Stomach (tissue), 9 donors: Measurements from ENCODE around the gene FMN1. TPM values are rescaled to one million over a fixed set of nuclear protein-coding genes. Genes with fewer than 3 reads are reported as not detected.

Experiments
- DNase-seq, 2 donors: peaks; one replicate each; pipeline versions ENCODE4 v3.0.0 to v3.0.0-alpha.2; 2013 to 2019
- H3K27ac ChIP-seq, 5 donors: fragments of 200-600 bp in 4 of 5; sonication (generic) in 4 of 5; one replicate each; pipeline ENCODE4 v1.5.1; 2013 to 2019; ENCODE audit warnings: mild to moderate bottlenecking in 1 of 5, moderate library complexity in 1 of 5
- H3K27me3 ChIP-seq, 3 donors: fragments of 200-600 bp; sonication (generic); one replicate each; pipeline ENCODE4 v1.5.1; 2017 to 2019; ENCODE audit warnings: mixed run types in 1 of 3
- H3K36me3 ChIP-seq, 4 donors: fragments of 200-600 bp; sonication (generic); 1 replicate in 3 of 4; 2 replicates in 1 of 4; pipeline ENCODE4 v1.5.1; 2016 to 2019
- H3K4me1 ChIP-seq, 4 donors: fragments of 200-600 bp; sonication (generic); one replicate each; pipeline ENCODE4 v1.5.1; 2016 to 2019
- H3K4me3 ChIP-seq, 4 donors: fragments of 200-600 bp; sonication (generic) in 3 of 4; one replicate each; pipeline ENCODE4 v1.5.1; 2016 to 2019; ENCODE audit warnings: mild to moderate bottlenecking in 1 of 4
- H3K9me3 ChIP-seq, 4 donors: fragments of 200-600 bp; sonication (generic); one replicate each; pipeline ENCODE4 v1.5.1; 2016 to 2019
- EP300 ChIP-seq: sonication (generic); formaldehyde crosslinking; IDR thresholded peaks from one replicate; pipeline ENCODE4 v1.6.1; 2017; ENCODE audit warnings: antibody characterized with exemption
- POLR2A ChIP-seq, 4 donors: fragments of 450-650 bp; IDR thresholded peaks; one replicate each; pipeline ENCODE4 v1.6.1; 2016; ENCODE audit warnings: antibody characterized with exemption in 4 of 4, control low read depth in 2 of 4, mild to moderate bottlenecking in 1 of 4, moderate library complexity in 1 of 4
- POLR2AphosphoS5 ChIP-seq, 3 donors: sonication (generic); formaldehyde crosslinking; IDR thresholded peaks; one replicate each; pipeline ENCODE4 v1.6.1; 2016; ENCODE audit warnings: antibody characterized with exemption in 3 of 3
- WGBS, 5 donors: extraction: QIAGEN DNeasy Blood & Tissue Kit in 3 of 5; methylation state at CpG; one replicate each; pipeline versions ENCODE4 v1.1.5 to v1.1.7; 2013 to 2018; 5-methylcytosine and 5-hydroxymethylcytosine counted together
- intact Hi-C: fragments of 100-400 bp; cut with DNase I; formaldehyde crosslinking; loops from one replicate; pipeline ENCODE4 v1.15.1; 2023; ENCODE audit warnings: low total_unique reads
- polyA plus RNA-seq, 3 donors: library from polyadenylated mRNA; stranded (reverse); fragments of 200-250 nt; gene quantifications; one replicate each; pipeline ENCODE4 v1.2.3, GENCODE V29; 2013
- total RNA-seq, 5 donors: library from RNA; depleted of rRNA; stranded (reverse); fragments of >200 nt; gene quantifications; one replicate each; pipeline versions ENCODE4 v1.1.0 to v1.2.3, GENCODE V29; 2014 to 2016
- TF ChIP-seq, protein P1 (sequence below), 7 experiments: fragments of 450-650 bp in 4 of 7; fragments of 200-600 bp in 3 of 7; sonication (generic) in 3 of 7; IDR thresholded peaks; one replicate each; pipeline ENCODE4 v1.5.1; 2016 to 2019; ENCODE audit warnings: antibody characterized with exemption in 7 of 7, control low read depth in 2 of 7, mild to moderate bottlenecking in 1 of 7
- donor health status: healthy with polysubstance abuse.
- donor health status: Bipolar disorder and iron deficiency.
- donor health status: healthy.

Gene FMN1
- total and polyA plus RNA-seq, 8 donors = 0.40 to 58.0 (median 22.9) TPM

DNA sequence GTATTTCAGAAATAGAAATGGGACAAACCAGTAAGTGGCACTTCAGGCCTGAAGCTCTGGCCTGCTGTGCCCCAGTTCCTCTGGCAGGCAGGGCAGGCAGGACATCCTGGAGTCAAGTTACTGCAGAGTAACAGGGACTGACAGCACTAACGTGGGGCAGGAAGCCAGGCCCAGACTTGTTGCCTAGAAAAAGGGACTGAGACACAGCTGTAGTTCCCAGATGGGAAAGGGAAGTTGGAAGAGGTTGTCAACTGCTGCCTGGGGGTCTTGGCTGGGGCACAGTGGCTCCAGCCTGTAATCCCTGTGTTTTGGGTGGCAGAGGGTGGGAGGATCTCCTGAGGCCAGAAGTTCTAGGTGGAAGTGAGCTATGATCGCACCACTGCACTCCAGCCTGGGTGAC lies 171.9 kb downstream of the FMN1 start:
- no peak overlapping the region for H3K4me3 ChIP-seq
- H3K4me1 ChIP-seq = peaks cover 9 to 30% (median 15%) of the 10 kb centered on the region in 4 donors
- intact Hi-C loops = no loop called here
- H3K27ac ChIP-seq = peak overlapping the region in 4 of 5 donors; percentile 22 to 46 (median 36)
- 42 to 53% (median 48%) methylated on average over 2 of the region's 2 CpGs for WGBS, 5 donors
- no peak for TF ChIP-seq POLR2AphosphoS5 (IDR thresholded peaks at IDR 0.05)
- TF ChIP-seq, protein P1, sequence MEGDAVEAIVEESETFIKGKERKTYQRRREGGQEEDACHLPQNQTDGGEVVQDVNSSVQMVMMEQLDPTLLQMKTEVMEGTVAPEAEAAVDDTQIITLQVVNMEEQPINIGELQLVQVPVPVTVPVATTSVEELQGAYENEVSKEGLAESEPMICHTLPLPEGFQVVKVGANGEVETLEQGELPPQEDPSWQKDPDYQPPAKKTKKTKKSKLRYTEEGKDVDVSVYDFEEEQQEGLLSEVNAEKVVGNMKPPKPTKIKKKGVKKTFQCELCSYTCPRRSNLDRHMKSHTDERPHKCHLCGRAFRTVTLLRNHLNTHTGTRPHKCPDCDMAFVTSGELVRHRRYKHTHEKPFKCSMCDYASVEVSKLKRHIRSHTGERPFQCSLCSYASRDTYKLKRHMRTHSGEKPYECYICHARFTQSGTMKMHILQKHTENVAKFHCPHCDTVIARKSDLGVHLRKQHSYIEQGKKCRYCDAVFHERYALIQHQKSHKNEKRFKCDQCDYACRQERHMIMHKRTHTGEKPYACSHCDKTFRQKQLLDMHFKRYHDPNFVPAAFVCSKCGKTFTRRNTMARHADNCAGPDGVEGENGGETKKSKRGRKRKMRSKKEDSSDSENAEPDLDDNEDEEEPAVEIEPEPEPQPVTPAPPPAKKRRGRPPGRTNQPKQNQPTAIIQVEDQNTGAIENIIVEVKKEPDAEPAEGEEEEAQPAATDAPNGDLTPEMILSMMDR (IDR thresholded peaks at IDR 0.05) = no peak
- no peak for TF ChIP-seq POLR2A (IDR thresholded peaks at IDR 0.05)
- TF ChIP-seq EP300 = no peak
- no peaks in the 10 kb centered on the region for H3K27me3 ChIP-seq
- H3K9me3 ChIP-seq = no peaks in the 10 kb centered on the region
- peak; percentile 67 to 73 for DNase-seq
- H3K36me3 ChIP-seq = peaks cover 0 to 7% (median 0%) of the 10 kb centered on the region in 4 donors

DNA sequence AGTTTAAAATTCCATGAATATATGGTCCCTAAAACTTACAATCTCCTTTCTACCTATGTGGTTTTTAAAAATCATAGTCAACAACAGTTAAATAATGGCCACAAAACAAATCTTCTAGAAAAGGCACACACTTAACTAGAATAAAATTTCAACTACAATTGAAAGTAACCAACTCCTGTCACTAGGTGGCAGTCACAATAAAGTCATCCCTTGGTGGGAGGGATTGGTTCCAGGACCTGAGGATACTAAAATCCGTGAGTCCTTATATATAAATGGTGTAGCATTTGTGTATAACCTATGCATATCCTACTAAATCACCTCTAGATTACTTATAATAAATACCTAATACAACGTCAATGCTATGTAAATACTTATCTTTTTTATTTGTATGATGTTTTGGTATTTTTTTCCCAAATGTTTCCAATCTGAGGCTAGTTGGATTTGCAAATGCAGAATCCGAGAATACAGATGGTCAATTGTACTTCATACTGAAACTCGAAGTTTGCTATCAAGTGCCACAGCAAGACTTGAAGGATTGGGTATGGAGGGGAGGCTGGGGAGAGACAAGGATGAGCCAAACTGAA lies 172.6 kb downstream of the FMN1 start:
- no peaks in the 10 kb centered on the region for H3K27me3 ChIP-seq
- no peaks in the 10 kb centered on the region for H3K9me3 ChIP-seq
- WGBS, 5 donors = 16 to 32% (median 21%) methylated on average over 4 of the region's 4 CpGs
- H3K4me1 ChIP-seq = peaks cover 2 to 24% (median 11%) of the 10 kb centered on the region in 4 donors
- H3K4me3 ChIP-seq = no peak overlapping the region
- H3K36me3 ChIP-seq = peaks cover 0 to 7% (median 0%) of the 10 kb centered on the region in 4 donors
- H3K27ac ChIP-seq = peak overlapping the region in 3 of 5 donors; percentile 22 to 43 (median 28)
- intact Hi-C loops = no loop called here
- TF ChIP-seq, protein P1 (IDR thresholded peaks at IDR 0.05) = peak in 5 of 7 experiments; percentile 32 to 67 (median 57)
- no peak for TF ChIP-seq POLR2AphosphoS5 (IDR thresholded peaks at IDR 0.05)
- DNase-seq = peak in 1 of 2 donors; percentile 80

DNA sequence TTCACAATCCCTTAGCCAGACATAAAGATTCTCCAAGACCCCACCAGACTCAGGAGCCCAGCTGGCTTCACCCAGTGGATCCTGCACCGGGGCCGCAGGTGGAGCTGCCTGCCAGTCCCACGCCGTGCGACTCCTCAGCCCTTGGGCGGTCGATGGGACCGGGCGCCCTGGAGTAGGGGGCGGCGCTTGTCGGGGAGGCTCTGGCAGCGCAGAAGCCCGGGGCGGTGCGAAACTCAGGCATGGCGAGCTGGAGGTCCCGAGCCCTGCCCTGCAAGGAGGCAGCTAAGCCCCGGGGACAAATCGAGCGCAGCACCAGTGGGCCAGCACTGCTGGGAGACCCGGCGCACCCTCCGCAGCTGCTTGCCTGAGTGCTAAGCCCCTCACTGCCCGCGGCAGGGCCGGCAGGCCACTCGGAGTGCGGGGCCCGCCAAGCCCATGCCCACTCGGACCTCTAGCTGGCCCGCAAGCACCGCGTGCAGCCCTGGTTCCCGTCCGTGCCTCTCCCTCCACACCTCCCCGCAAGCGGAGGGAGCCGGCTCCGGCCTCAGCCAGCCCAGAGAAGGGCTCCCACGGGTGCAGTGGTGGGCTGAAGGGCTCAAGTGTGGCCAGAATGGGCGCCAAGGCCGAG lies 175.0 kb downstream of the FMN1 start:
- Histone ChIP-seq H3K27me3 (no peaks in the 10 kb centered on the region), H3K36me3 (peaks cover 0 to 7% (median 0%) of the 10 kb centered on the region in 4 donors), H3K27ac (no peak overlapping the region), H3K4me1 (peaks cover 0 to 20% (median 10%) of the 10 kb centered on the region in 4 donors), H3K4me3 (no peak overlapping the region), H3K9me3 (no peaks in the 10 kb centered on the region)
- no peak for DNase-seq
- intact Hi-C loops = no loop called here
- TF ChIP-seq, protein P1 (IDR thresholded peaks at IDR 0.05) = no peak
- TF ChIP-seq POLR2A (IDR thresholded peaks at IDR 0.05) (no peak), POLR2AphosphoS5 (IDR thresholded peaks at IDR 0.05) (no peak), EP300 (no peak)
- WGBS, 5 donors = 93 to 99% (median 95%) methylated on average over 33 to 43 of the region's 43 CpGs

DNA sequence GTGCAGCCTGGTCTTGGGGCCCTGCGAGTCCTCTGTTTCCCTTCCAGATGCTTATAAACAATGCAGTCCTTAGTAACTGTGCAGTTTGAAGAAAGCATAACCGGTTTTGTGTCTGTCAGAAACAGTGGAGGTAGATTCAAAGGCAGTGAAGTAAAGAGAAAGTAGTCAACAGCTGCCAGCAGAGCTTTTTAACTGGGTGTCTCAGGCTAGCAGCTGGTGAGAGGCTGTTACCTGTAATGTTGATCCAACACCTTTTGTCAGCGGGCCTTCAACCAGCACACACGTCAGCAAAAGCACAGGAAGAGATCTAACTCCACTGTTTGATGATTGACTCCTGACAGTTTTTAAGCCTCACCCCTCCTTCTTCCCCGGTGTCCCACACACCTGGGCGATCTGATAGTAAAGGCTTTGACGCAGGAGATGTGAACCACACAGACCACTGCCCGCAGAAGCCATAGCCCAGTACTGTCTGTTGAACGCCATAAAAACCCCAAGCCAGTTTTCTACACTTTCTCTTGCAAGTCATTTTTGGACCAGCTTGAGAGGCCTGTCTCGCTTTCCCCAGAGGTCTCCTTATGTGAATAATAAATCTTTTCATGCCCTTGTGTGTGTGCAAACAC lies 178.0 kb downstream of the FMN1 start:
- intact Hi-C loops = no loop called here
- Histone ChIP-seq H3K9me3 (no peaks in the 10 kb centered on the region), H3K4me1 (peaks cover 0 to 8% (median 0%) of the 10 kb centered on the region in 4 donors), H3K27me3 (no peaks in the 10 kb centered on the region), H3K27ac (peak overlapping the region in 1 of 5 donors; percentile 7), H3K36me3 (peaks cover 0 to 7% (median 0%) of the 10 kb centered on the region in 4 donors), H3K4me3 (no peak overlapping the region)
- TF ChIP-seq EP300 (no peak), POLR2AphosphoS5 (IDR thresholded peaks at IDR 0.05) (no peak), POLR2A (IDR thresholded peaks at IDR 0.05) (no peak)
- TF ChIP-seq, protein P1 (IDR thresholded peaks at IDR 0.05) = no peak
- WGBS, 5 donors = 71 to 85% (median 77%) methylated on average over 10 of the region's 10 CpGs
- DNase-seq = peak in 1 of 2 donors; percentile 68
